SK-N-SH treated with all-trans-retinoic acid at 6 μM for 48 hours (cell line): ENCODE measurements around the gene NECTIN4.

ENCODE experiments used
- ATAC-seq: fragments of 200-7000 bp; cut with Tn5 transposase; 3 replicates; pipeline ENCODE4 v1.9.1; 2020; ENCODE audit warnings: mild to moderate bottlenecking, moderate library complexity
- ARNTL ChIP-seq: fragments of 450-650 bp; formaldehyde crosslinking; IDR thresholded peaks from 2 replicates; pipeline ENCODE4 v1.5.0; 2020; ENCODE audit warnings: low read depth, mild to moderate bottlenecking, moderate library complexity, borderline replicate concordance
- CREB5 ChIP-seq: fragments of 250-450 bp; sonication (Bioruptor Pico); IDR thresholded peaks from 2 replicates; pipeline ENCODE4 v1.5.1; 2020; ENCODE audit warnings: low read depth, mild to moderate bottlenecking, moderate library complexity
- CSDC2 ChIP-seq: fragments of 250-450 bp; sonication (Bioruptor Pico); IDR thresholded peaks from 2 replicates; pipeline ENCODE4 v1.5.0; 2020; ENCODE audit warnings: mild to moderate bottlenecking, moderate library complexity
- CSRNP3 ChIP-seq: fragments of 250-450 bp; sonication (Bioruptor Pico); IDR thresholded peaks from 2 replicates; pipeline ENCODE4 v1.5.1; 2021; ENCODE audit warnings: mild to moderate bottlenecking, moderate library complexity
- ESRRG ChIP-seq: fragments of 250-450 bp; sonication (Bioruptor Pico); IDR thresholded peaks from 2 replicates; pipeline ENCODE4 v1.6.1; 2021; ENCODE audit warnings: mild to moderate bottlenecking
- GLIS3 ChIP-seq: fragments of 250-450 bp; sonication (Bioruptor Pico); IDR thresholded peaks from 2 replicates; pipeline ENCODE4 v1.5.0; 2020; ENCODE audit warnings: mild to moderate bottlenecking, moderate library complexity
- ISL1 ChIP-seq: fragments of 250-450 bp; sonication (Bioruptor Pico); IDR thresholded peaks from 2 replicates; pipeline ENCODE4 v2.1.2; 2022; ENCODE audit warnings: mild to moderate bottlenecking, moderate library complexity
- OSR1 ChIP-seq: fragments of 250-450 bp; sonication (Bioruptor Pico); IDR thresholded peaks from 2 replicates; pipeline ENCODE4 v1.8.0; 2022; ENCODE audit warnings: moderate library complexity, mild to moderate bottlenecking, inconsistent platforms
- PPARA ChIP-seq: fragments of 250-450 bp; sonication (Bioruptor Pico); IDR thresholded peaks from 2 replicates; pipeline ENCODE4 v1.5.0; 2020; ENCODE audit warnings: mild to moderate bottlenecking, borderline replicate concordance
- RARB ChIP-seq: fragments of 250-450 bp; sonication (Bioruptor Pico); IDR thresholded peaks from 2 replicates; pipeline ENCODE4 v1.8.0; 2021; ENCODE audit warnings: mild to moderate bottlenecking, moderate library complexity
- TCF4 ChIP-seq: fragments of 250-450 bp; sonication (Bioruptor Pico); IDR thresholded peaks from 2 replicates; pipeline ENCODE4 v1.8.0; 2021; ENCODE audit warnings: mild to moderate bottlenecking, moderate library complexity, borderline replicate concordance
- TOX ChIP-seq: fragments of 250-450 bp; sonication (Bioruptor Pico); IDR thresholded peaks from 2 replicates; pipeline ENCODE4 v1.8.0; 2021; ENCODE audit warnings: mild to moderate bottlenecking, moderate library complexity, borderline replicate concordance
- ZC3H10 ChIP-seq: fragments of 250-450 bp; sonication (Bioruptor Pico); IDR thresholded peaks from 2 replicates; pipeline ENCODE4 v1.5.1; 2021; ENCODE audit warnings: mild to moderate bottlenecking, moderate library complexity
- ZFP3 ChIP-seq: fragments of 250-450 bp; sonication (Bioruptor Pico); IDR thresholded peaks from 2 replicates; pipeline ENCODE4 v1.5.0; 2020; ENCODE audit warnings: mild to moderate bottlenecking, moderate library complexity
- ZFP30 ChIP-seq: fragments of 450-650 bp; formaldehyde crosslinking; IDR thresholded peaks from 2 replicates; pipeline ENCODE4 v1.5.0; 2022; ENCODE audit warnings: mild to moderate bottlenecking, moderate library complexity
- ZNF565 ChIP-seq: fragments of 450-650 bp; formaldehyde crosslinking; conservative IDR thresholded peaks from 2 replicates; pipeline ENCODE4 v1.5.0; 2020; ENCODE audit warnings: low read depth, mild to moderate bottlenecking, moderate library complexity
- ZNF70 ChIP-seq: fragments of 450-650 bp; formaldehyde crosslinking; IDR thresholded peaks from 2 replicates; pipeline ENCODE4 v1.5.0; 2020; ENCODE audit warnings: mild to moderate bottlenecking, moderate library complexity
- ZNF8 ChIP-seq: fragments of 450-650 bp; formaldehyde crosslinking; IDR thresholded peaks from 2 replicates; pipeline ENCODE4 v1.5.0; 2020; ENCODE audit warnings: mild to moderate bottlenecking, moderate library complexity
- TF ChIP-seq, protein P1 (sequence below): fragments of 250-450 bp; sonication (Bioruptor Pico); IDR thresholded peaks from 2 replicates; pipeline ENCODE4 v1.8.0; 2020; ENCODE audit warnings: mild to moderate bottlenecking, moderate library complexity, borderline replicate concordance
- TF ChIP-seq, protein P2 (sequence below): fragments of 250-450 bp; sonication (Bioruptor Pico); IDR thresholded peaks from 2 replicates; pipeline ENCODE4 v1.5.0; 2020; ENCODE audit warnings: mild to moderate bottlenecking, moderate library complexity

Gene NECTIN4

DNA sequence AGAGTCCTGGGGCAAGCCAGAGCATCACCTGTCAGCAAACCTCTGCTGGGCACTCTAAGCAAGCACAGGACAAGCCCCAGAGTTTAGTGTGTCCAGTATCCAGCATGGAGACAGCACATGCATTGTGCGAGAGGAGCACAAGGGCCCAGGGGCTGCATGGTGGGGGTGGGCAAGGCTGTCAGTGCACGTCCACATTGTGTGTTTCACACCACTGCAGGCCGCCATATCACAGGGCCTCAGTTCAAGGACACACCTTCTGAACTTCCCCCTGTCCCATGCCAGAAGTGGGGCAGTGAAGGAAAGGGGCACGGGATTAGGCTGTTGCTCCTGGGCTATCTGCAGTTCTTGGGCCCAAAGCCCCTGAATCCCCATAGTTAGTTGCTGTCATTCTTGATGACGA lies 49.8 kb downstream of the NECTIN4 start (continued):
- no peak for TF ChIP-seq ISL1 (CRISPR knock-in tag)

DNA sequence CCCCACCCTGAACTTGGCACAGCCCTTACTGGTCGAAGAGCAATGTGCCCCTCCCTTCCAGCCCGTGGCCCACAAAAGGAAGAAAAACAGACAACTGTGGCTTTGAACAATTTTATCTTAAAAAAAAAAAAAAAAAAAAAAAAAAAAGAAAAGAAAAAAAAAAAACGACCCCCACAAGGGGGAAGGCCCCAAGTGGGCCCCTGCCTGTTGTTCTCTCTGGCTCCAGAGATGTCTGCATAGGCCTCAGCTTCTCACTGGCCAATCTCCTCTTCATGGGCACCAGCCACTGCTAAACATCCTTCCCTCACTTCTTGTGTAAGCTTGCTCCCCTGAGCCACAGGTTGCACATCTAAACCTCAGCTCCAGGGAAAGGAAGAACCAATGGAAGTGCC lies 50.2 kb downstream of the NECTIN4 start:
- TF ChIP-seq, protein P1, sequence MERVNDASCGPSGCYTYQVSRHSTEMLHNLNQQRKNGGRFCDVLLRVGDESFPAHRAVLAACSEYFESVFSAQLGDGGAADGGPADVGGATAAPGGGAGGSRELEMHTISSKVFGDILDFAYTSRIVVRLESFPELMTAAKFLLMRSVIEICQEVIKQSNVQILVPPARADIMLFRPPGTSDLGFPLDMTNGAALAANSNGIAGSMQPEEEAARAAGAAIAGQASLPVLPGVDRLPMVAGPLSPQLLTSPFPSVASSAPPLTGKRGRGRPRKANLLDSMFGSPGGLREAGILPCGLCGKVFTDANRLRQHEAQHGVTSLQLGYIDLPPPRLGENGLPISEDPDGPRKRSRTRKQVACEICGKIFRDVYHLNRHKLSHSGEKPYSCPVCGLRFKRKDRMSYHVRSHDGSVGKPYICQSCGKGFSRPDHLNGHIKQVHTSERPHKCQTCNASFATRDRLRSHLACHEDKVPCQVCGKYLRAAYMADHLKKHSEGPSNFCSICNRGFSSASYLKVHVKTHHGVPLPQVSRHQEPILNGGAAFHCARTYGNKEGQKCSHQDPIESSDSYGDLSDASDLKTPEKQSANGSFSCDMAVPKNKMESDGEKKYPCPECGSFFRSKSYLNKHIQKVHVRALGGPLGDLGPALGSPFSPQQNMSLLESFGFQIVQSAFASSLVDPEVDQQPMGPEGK (CRISPR knock-in tag), result no peak
- no peak for ATAC-seq

- ATAC-seq, result peak; percentile 87
- 0 out of 2 replicates have a peak, but pooled peaks have one; percentile 23 for TF ChIP-seq RARB (CRISPR knock-in tag)
- TF ChIP-seq OSR1 (CRISPR knock-in tag), result no peak
Observed at GRCh38 chr1:161038523-161039153, 50.7 kb downstream of the NECTIN4 start, which contains the start of gene TSTD1. TSTD1 (minus strand) TSS chr1:161038964; CDS start chr1:161038889, 75 bp downstream.

GRCh38 chr1:161037661-161038522 lies 51.5 kb downstream of the NECTIN4 start:
- TF ChIP-seq ZFP3 (CRISPR knock-in tag) (no peak), CSDC2 (no peak), PPARA (CRISPR knock-in tag) (no peak), ARNTL (CRISPR knock-in tag) (no peak), ZNF565 (no peak), TOX (CRISPR knock-in tag) (no peak), ESRRG (no peak), RARB (CRISPR knock-in tag) (no peak), ZNF70 (CRISPR knock-in tag) (no peak)
- peak; percentile 17 for ATAC-seq

DNA sequence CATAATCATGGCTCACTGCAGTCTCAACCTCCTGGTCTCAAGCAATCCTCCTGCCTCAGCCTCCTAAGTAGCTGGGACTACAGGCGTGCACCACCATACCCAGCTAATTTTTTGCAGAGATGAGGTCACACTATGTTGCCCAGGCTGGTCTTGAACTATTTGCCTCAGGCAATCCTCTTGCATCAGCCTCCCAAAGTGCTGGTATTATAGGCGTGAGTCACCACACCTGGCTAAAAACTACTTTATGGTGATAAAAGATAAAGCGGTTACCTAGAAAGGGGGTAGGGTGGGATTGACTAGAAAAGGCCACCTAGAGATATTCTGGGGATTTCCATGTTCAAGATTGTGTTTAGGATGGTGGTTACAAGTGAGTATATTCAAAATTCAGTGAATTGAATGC lies 55.6 kb downstream of the NECTIN4 start:
- TF ChIP-seq ISL1 (CRISPR knock-in tag) (no peak), RARB (CRISPR knock-in tag) (no peak), ARNTL (CRISPR knock-in tag) (no peak), CSRNP3 (no peak), GLIS3 (CRISPR knock-in tag) (no peak), ESRRG (no peak), TCF4 (CRISPR knock-in tag) (no peak)
- ATAC-seq, result no peak

GRCh38 chr1:161032409-161032808 lies 56.9 kb downstream of the NECTIN4 start:
- no peak for TF ChIP-seq PPARA (CRISPR knock-in tag)
- no peak for TF ChIP-seq ZFP3 (CRISPR knock-in tag)
- no peak for TF ChIP-seq ZNF8
- ATAC-seq, result no peak; the same call in 2 of the 3 replicates

GRCh38 chr1:161031874-161032273 lies 57.5 kb downstream of the NECTIN4 start:
- no peak for ATAC-seq
- TF ChIP-seq PPARA (CRISPR knock-in tag) (no peak), ARNTL (CRISPR knock-in tag) (no peak), RARB (CRISPR knock-in tag) (no peak), TCF4 (CRISPR knock-in tag) (no peak), ZNF70 (CRISPR knock-in tag) (no peak), ZFP30 (CRISPR knock-in tag) (no peak), CSDC2 (no peak), ZNF565 (no peak), ESRRG (no peak), GLIS3 (CRISPR knock-in tag) (no peak), ZC3H10 (no peak), CSRNP3 (no peak), CREB5 (no peak)
- TF ChIP-seq, protein P2, sequence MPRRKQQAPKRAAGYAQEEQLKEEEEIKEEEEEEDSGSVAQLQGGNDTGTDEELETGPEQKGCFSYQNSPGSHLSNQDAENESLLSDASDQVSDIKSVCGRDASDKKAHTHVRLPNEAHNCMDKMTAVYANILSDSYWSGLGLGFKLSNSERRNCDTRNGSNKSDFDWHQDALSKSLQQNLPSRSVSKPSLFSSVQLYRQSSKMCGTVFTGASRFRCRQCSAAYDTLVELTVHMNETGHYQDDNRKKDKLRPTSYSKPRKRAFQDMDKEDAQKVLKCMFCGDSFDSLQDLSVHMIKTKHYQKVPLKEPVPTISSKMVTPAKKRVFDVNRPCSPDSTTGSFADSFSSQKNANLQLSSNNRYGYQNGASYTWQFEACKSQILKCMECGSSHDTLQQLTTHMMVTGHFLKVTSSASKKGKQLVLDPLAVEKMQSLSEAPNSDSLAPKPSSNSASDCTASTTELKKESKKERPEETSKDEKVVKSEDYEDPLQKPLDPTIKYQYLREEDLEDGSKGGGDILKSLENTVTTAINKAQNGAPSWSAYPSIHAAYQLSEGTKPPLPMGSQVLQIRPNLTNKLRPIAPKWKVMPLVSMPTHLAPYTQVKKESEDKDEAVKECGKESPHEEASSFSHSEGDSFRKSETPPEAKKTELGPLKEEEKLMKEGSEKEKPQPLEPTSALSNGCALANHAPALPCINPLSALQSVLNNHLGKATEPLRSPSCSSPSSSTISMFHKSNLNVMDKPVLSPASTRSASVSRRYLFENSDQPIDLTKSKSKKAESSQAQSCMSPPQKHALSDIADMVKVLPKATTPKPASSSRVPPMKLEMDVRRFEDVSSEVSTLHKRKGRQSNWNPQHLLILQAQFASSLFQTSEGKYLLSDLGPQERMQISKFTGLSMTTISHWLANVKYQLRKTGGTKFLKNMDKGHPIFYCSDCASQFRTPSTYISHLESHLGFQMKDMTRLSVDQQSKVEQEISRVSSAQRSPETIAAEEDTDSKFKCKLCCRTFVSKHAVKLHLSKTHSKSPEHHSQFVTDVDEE (CRISPR knock-in tag), result no peak
